GM18873 (cell line): Measurements from ENCODE around the gene MBOAT2.

Source experiments
- ATAC-seq: cut with Tn5 transposase; IDR thresholded peaks from one replicate; pipeline ENCODE4 v1.9.1; 2021; ENCODE audit warnings: mild to moderate bottlenecking, moderate library complexity, moderate number of reproducible peaks; ENCODE audit not compliant: unreplicated experiment, low FRiP score

The MBOAT2 gene

GRCh38 chr2:8837795-8838140, 165.7 kb downstream of the MBOAT2 start:
- ATAC-seq, result no peak

GRCh38 chr2:8836971-8837794, 166.3 kb downstream of the MBOAT2 start, which contains the start of gene KIDINS220:
Gene KIDINS220, minus strand, starts transcription at chr2:8837613. Its CDS starts 10,520 bp downstream, at chr2:8827093.
- ATAC-seq, result peak; percentile 80

DNA sequence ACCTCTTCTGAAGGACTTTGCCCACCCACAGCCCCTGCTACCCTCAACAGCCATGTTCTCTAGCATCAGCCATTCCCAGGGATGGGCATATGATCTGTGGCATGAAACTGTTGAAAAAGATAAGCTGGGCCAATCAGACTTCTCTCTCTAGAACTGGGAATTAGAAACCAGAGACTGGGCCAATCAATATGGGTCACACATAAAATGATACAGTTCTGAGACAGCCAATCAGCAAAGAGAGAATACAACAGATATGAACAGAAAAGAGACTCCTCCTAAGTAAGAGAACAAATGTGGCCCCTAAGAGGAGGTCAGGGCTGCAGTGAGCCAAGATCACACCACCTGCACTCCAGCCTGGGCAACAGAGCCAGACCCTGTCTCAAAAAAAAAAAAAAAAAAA, 168.2 kb downstream of the MBOAT2 start:
- no peak for ATAC-seq

- no peak for ATAC-seq
These were observed 169.6 kb downstream of the MBOAT2 start for GRCh38 chr2:8833853-8834252.

GRCh38 chr2:8831516-8831915, 172.0 kb downstream of the MBOAT2 start:
- no peak for ATAC-seq

DNA sequence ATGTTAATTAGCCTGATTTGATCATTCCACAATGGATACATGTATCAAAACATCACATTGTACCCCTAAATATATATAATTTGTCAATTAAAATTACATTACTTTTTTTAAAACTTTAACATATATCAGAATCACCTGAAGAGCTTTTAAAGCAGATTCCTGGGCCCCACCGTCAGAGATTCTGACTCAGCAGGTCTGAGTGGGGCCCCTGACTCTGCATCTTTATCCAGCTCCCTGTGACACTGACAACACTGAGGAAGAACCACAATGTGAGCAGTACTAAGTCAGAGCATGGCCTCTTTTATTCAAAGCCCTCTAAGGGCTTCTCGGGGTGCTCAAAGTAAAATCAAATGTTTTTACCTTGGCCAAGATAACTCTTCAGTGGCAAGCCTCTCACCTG, 175.8 kb downstream of the MBOAT2 start:
- no peak for ATAC-seq

DNA sequence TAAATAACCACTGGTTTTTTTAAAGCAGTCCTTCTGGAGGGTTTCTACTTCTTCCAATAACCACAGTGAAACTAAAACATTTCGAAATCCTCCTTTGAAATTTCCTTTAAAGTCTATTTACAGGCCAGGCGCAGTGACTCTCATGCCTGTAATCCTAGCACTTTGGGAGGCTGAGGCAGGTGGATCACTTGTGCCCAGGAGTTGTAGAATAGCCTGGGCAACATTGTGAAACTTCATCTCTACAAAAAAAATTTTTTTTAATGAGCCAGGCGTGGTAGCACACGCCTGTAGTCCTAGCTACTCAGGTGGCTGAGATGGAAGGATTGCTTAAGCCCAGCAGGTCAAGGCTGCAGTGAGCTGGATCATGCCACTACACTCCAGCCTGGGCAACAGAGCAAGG, 181.3 kb downstream of the MBOAT2 start:
- ATAC-seq, result no peak

DNA sequence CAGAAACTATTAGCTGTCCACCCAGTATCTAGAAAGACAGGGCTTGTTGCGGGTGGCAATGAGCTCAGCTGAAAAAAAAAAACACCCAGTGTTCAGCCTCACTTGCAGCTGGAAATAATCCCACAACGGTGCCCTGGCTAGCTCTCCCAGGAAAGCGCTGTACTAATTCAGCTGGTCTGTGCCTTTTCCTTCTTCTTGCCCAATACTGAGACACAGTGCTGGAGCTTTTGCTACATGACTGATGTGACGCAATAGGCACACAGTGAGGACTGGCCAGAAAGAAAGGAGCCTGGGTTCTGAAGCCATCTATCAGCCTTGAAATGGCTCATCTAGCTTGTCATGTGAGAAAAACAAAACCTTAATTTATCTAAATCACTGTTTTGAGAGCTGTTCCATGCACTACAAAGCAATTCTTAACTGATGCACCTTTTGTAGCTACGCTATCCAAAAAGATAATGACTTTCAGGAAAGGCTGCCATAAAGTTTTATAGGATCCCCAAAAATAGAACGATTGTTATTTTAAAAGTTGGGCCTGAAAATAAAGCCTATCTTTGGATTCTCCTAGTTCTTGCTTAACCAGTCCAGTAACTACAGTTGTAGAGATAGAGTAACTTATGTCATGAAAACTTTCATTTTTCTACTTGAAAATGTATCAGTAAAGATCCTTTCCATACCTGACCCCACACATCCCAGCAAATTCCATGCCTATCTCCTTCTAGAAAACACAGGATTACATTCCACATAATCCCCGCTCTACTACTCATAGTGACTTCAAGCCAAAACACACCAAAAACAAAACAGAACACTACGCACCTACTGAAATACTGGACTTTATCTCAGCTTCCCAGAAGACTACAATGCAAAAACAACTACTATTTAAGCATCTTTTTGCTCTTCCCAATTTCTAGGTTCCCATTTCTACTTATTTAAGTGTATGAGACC, 181.9 kb downstream of the MBOAT2 start:
- ATAC-seq, result no peak

- ATAC-seq, result no peak
These were observed 183.5 kb downstream of the MBOAT2 start for GRCh38 chr2:8819948-8820347.

DNA sequence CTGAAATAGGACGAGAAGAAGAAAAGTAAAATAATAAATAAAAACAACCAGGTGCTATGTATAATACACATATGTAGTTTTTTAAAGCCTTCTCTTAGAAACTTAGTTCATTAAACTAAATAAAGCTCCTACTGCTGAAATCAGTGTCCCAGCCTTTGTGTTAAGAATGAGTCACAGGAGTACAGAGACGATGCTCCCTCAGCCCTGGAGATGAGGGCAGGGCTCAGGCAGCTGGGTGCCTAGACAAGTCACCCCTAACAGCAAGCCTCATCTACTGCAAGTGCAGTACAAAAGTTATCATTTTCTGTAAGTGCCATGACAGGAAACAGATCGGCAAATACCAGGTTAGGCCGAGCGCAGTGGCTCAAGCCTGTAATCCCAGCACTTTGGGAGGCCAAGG, 184.3 kb downstream of the MBOAT2 start:
- ATAC-seq, result no peak

GRCh38 chr2:8817221-8817620, 186.3 kb downstream of the MBOAT2 start:
- no peak for ATAC-seq

GRCh38 chr2:8806885-8807704, 196.4 kb downstream of the MBOAT2 start:
- ATAC-seq, result no peak

- ATAC-seq, result no peak
These were observed 197.9 kb downstream of the MBOAT2 start for GRCh38 chr2:8805278-8806210.

- ATAC-seq, result peak; percentile 97
These were observed 199.7 kb downstream of the MBOAT2 start for GRCh38 chr2:8803658-8804379.

DNA sequence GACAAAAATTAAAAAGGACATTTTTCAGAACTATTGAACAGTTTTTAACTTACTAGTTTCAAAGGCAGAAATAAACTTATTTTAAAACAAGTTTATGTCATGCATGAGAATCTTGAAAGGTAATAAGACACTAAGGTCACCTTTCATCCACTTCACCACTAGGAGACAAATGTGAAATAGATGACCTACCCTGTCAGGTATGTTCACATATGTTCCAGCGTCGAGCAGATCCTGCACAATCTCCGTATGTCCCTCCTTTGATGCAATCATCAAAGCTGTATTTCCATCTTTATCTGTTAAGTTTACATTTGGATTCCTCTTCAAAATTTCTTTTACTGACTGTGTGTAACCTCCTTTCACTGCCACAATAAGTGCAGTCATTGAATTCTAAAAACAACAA, 200.7 kb downstream of the MBOAT2 start:
- ATAC-seq, result no peak
